OCI-LY1 (cell line): Measurements from ENCODE around the gene KIR2DL1.
"Not testable (repeated sequence)": the region's sequence is repeated elsewhere in the genome, so short reads cannot be mapped to it uniquely, and the experiment has no call there.

ENCODE experiments used
- H2AFZ ChIP-seq: fragments of 200-600 bp; sonication (generic), shearing (Covaris generic); 2 replicates; pipeline ENCODE4 v1.6.0; 2014; ENCODE audit warnings: antibody characterized with exemption, mild to moderate bottlenecking, low read length
- H3F3A ChIP-seq: fragments of 200-600 bp; sonication (generic), shearing (Covaris generic); 2 replicates; pipeline ENCODE4 v1.6.0; 2014; ENCODE audit warnings: mild to moderate bottlenecking, antibody characterized with exemption, low read length, moderate library complexity; ENCODE audit not compliant: insufficient read depth
- H3K27ac ChIP-seq: fragments of 200-600 bp; sonication (generic); 2 replicates; pipeline ENCODE4 v1.5.1; 2014; ENCODE audit warnings: low read length, mixed run types, mild to moderate bottlenecking, low read depth; ENCODE audit not compliant: poor library complexity, severe bottlenecking
- H3K27me3 ChIP-seq: fragments of 200-600 bp; sonication (generic); 2 replicates; pipeline ENCODE4 v1.6.0; 2014; ENCODE audit warnings: antibody characterized with exemption, mild to moderate bottlenecking, low read length, moderate library complexity; ENCODE audit not compliant: insufficient read depth
- H3K36me3 ChIP-seq: fragments of 200-600 bp; sonication (generic); 2 replicates; pipeline ENCODE4 v1.6.1; 2014; ENCODE audit warnings: mild to moderate bottlenecking, antibody characterized with exemption, low read length, moderate library complexity, mixed read lengths; ENCODE audit not compliant: insufficient read depth
- H3K4me1 ChIP-seq: fragments of 200-600 bp; sonication (generic); 2 replicates; pipeline ENCODE4 v1.5.1; 2014; ENCODE audit warnings: mild to moderate bottlenecking, low read length, moderate library complexity; ENCODE audit not compliant: insufficient read depth, severe bottlenecking
- H3K4me2 ChIP-seq: fragments of 200-600 bp; sonication (generic), shearing (Covaris generic); 2 replicates; pipeline ENCODE4 v1.6.1; 2014; ENCODE audit warnings: low read length
- H3K4me3 ChIP-seq: fragments of 200-600 bp; sonication (generic); 2 replicates; pipeline ENCODE4 v1.5.1; 2014; ENCODE audit warnings: low read length, low read depth, mild to moderate bottlenecking, mixed read lengths; ENCODE audit not compliant: poor library complexity, severe bottlenecking
- H3K79me2 ChIP-seq: fragments of 200-600 bp; shearing (Covaris generic); 2 replicates; pipeline ENCODE4 v1.6.1; 2016; ENCODE audit warnings: mixed run types, low read length, mixed read lengths; ENCODE audit not compliant: insufficient read depth
- H3K9ac ChIP-seq: fragments of 200-600 bp; sonication (generic), shearing (Covaris generic); 2 replicates; pipeline ENCODE4 v1.6.1; 2014; ENCODE audit warnings: mild to moderate bottlenecking, low read length, mixed read lengths
- H3K9me2 ChIP-seq: fragments of 200-600 bp; sonication (generic), shearing (Covaris generic); 2 replicates; pipeline ENCODE4 v1.6.1; 2014; ENCODE audit warnings: low read depth, mild to moderate bottlenecking, low read length, mixed read lengths
- H3K9me3 ChIP-seq: fragments of 200-600 bp; shearing (Covaris generic); 2 replicates; pipeline ENCODE4 v1.6.1; 2014; ENCODE audit warnings: low read length, mixed read lengths
- H4K20me1 ChIP-seq: fragments of 200-600 bp; sonication (generic), shearing (Covaris generic); 2 replicates; pipeline ENCODE4 v1.6.0; 2016; ENCODE audit warnings: mild to moderate bottlenecking, low read length; ENCODE audit not compliant: insufficient read depth
- CTCF ChIP-seq: fragments of 200-600 bp; sonication (generic), shearing (Covaris generic); IDR thresholded peaks from 2 replicates; pipeline ENCODE4 v1.5.1; 2017; ENCODE audit warnings: mild to moderate bottlenecking, antibody characterized with exemption, low read length, moderate library complexity, mixed read lengths
- EZH2 ChIP-seq: fragments of 200-600 bp; sonication (generic), shearing (Covaris generic); IDR thresholded peaks from 2 replicates; pipeline ENCODE4 v1.8.0; 2017; ENCODE audit warnings: borderline replicate concordance, mixed run types, mild to moderate bottlenecking, antibody characterized with exemption, low read length, moderate library complexity, mixed read lengths

Gene KIR2DL1

GRCh38 chr19:54739587-54740497, 29.8 kb upstream of the KIR2DL1 start:
- Histone ChIP-seq H3K4me1 (no peaks in the 10 kb centered on the region), H3K4me3 (no peak overlapping the region)

DNA sequence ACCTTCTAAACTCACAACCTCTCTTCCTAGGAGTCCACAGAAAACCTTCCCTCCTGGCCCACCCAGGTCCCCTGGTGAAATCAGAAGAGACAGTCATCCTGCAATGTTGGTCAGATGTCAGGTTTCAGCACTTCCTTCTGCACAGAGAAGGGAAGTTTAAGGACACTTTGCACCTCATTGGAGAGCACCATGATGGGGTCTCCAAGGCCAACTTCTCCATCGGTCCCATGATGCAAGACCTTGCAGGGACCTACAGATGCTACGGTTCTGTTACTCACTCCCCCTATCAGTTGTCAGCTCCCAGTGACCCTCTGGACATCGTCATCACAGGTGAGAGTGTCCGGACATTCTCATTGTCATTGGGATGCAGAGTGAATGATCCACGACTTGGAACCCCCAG, 27.6 kb upstream of the KIR2DL1 start:
- H3K36me3 ChIP-seq, H3K9me2 ChIP-seq, H3K4me3 ChIP-seq, H2AFZ ChIP-seq, H3K4me1 ChIP-seq, H3K27me3 ChIP-seq, H3F3A ChIP-seq, H3K27ac ChIP-seq, H3K9ac ChIP-seq, H3K9me3 ChIP-seq, H3K79me2 ChIP-seq, H3K4me2 ChIP-seq, H4K20me1 ChIP-seq: not testable (repeated sequence)

More at GRCh38 chr19:54739587-54740497, 29.8 kb upstream of the KIR2DL1 start:
- Histone ChIP-seq H3F3A (no peaks in the 10 kb centered on the region), H4K20me1 (no peaks in the 10 kb centered on the region), H3K9me2 (no peaks in the 10 kb centered on the region), H3K27me3 (no peaks in the 10 kb centered on the region), H2AFZ (no peak overlapping the region), H3K9ac (no peak overlapping the region), H3K9me3 (no peaks in the 10 kb centered on the region), H3K79me2 (no peaks in the 10 kb centered on the region), H3K27ac (no peak overlapping the region), H3K4me2 (no peak overlapping the region), H3K36me3 (no peaks in the 10 kb centered on the region)
- TF ChIP-seq EZH2 (no peak), CTCF (no peak)

- H3K9me2 ChIP-seq, H3K9me3 ChIP-seq, H3K4me3 ChIP-seq, H3K9ac ChIP-seq, H3K27me3 ChIP-seq, H3K36me3 ChIP-seq, H3K79me2 ChIP-seq, H3K4me2 ChIP-seq, H3K4me1 ChIP-seq, H2AFZ ChIP-seq, H3K27ac ChIP-seq, H3F3A ChIP-seq, H4K20me1 ChIP-seq: not testable (repeated sequence)
Observed at GRCh38 chr19:54744080-54744479, 25.5 kb upstream of the KIR2DL1 start.

DNA sequence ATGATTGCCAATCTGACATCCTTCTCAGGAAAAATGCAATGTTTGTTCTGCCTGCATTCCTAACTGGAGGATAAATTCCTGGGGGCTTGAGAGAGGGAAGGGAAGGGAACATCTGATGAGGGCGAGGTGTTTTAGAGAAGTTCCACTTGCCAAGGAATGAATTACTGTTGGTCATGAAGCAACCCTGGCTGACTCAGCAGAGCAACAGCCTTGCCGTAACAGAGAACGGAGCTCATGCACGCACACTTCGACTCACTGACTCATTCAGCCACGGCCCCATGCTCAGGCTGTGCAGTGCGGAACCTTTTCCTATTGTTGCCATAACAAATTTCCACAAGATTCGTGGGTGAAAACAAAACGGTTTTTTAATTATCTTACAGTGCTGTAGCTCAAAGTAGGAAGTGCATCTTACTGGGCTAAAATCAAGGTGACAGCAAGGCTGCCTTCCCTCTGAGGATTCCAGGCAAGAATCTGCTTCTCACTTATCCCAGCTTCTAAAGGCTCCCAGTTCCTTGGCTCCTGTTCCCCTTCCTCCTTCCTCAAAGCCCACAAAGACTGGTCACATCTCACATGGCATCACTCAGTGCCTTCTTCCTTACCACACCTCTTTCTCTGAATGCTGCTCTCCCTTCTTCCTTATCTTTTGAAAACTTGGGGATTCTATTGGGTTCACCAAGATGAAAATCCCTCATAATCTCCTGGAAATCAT, 21.8 kb upstream of the KIR2DL1 start:
- not testable (repeated sequence) for H3K4me3 ChIP-seq, H3F3A ChIP-seq, H3K27me3 ChIP-seq, H3K9me2 ChIP-seq, H3K4me1 ChIP-seq, H3K79me2 ChIP-seq, H4K20me1 ChIP-seq, H3K9ac ChIP-seq, H3K36me3 ChIP-seq, H2AFZ ChIP-seq, H3K27ac ChIP-seq, H3K9me3 ChIP-seq, H3K4me2 ChIP-seq

- not testable (repeated sequence) for H3K9me3 ChIP-seq, H3K4me3 ChIP-seq, H3K9me2 ChIP-seq, H3K9ac ChIP-seq, H3K79me2 ChIP-seq, H3F3A ChIP-seq, H3K36me3 ChIP-seq, H3K4me1 ChIP-seq, H3K27ac ChIP-seq, H2AFZ ChIP-seq, H3K27me3 ChIP-seq, H4K20me1 ChIP-seq, H3K4me2 ChIP-seq
Observed at GRCh38 chr19:54750276-54750675, 19.3 kb upstream of the KIR2DL1 start.

- not testable (repeated sequence) for H3K9ac ChIP-seq, H4K20me1 ChIP-seq, H3K4me1 ChIP-seq, H3K9me3 ChIP-seq, H3K36me3 ChIP-seq, H3K4me2 ChIP-seq, H3K79me2 ChIP-seq, H3F3A ChIP-seq, H3K4me3 ChIP-seq, H3K27ac ChIP-seq, H2AFZ ChIP-seq, H3K27me3 ChIP-seq, H3K9me2 ChIP-seq
Observed at GRCh38 chr19:54756204-54757110, 13.1 kb upstream of the KIR2DL1 start.
